Measurements from ENCODE around the gene MAJIN. TPM values are rescaled to one million over a fixed set of nuclear protein-coding genes. Genes with fewer than 3 reads are reported as not detected.

Gene MAJIN
- total and polyA plus RNA-seq, 9 of the 15 experiments (the other 6 are each of a cell fraction or from before 2014, with no cell fraction given), result 0.17 to 0.83 (median 0.24) TPM; not detected in 2

DNA sequence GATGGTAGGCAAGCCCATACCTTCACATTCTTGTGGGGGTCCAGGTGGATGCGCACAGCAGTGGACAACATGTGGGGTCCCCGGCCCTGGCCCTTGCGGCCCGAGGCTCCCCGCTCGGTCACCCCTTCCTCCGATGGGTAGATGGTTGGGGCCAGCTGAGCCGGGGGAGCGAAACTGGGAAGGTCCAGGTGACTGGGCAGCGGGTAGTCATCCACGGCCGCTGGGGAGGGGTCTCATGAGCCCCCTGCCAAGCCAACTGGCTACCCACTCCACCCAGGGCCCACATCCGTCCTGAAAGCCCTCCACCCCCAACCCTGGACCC, 65.6 kb downstream of the MAJIN start:
- POLR2A ChIA-PET, result interaction anchor here (1.1 to 1.2 kb wide), 2 partner anchors 10 to 17 kb away, joined by 4 to 5 read pairs; no protein-coding TSS in a partner anchor
- DNase-seq (ENCODE audit: extremely low read depth in 1 of 4, low spot score in 3 of 4) (no peak), FAIRE-seq (no peak), ATAC-seq (no peak)
- Histone ChIP-seq H3K4me1 (replicated peaks in 1 of 2; ENCODE audit: control insufficient read depth in 2 of 2, insufficient read depth in 2 of 2, low read length in 2 of 2) (peaks cover 0 to 28% of the 10 kb centered on the region in 2 experiments; a peak in 2 of 5 replicates), H3K9me3 (replicated peaks; ENCODE audit: control insufficient read depth, insufficient read depth, low read depth, low read length) (no peaks in the 10 kb centered on the region), H3K9me1 (ENCODE audit: control insufficient read depth, insufficient read depth, low read length) (no peaks in the 10 kb centered on the region), H2AFZ (ENCODE audit: low read depth, low read length) (no peak overlapping the region), H3K27me3 (ENCODE audit: control insufficient read depth in 2 of 2, insufficient read depth in 2 of 2, low read length in 2 of 2) (no peaks in the 10 kb centered on the region), H4K20me1 (replicated peaks; ENCODE audit: control insufficient read depth, insufficient read depth, low read length) (no peaks in the 10 kb centered on the region), H3K36me3 (ENCODE audit: control insufficient read depth, insufficient read depth, low read length) (peaks cover 83% of the 10 kb centered on the region; the same call in 2 of the 3 replicates), H3K4me2 (ENCODE audit: insufficient read depth, low read length) (no peak overlapping the region), H3K79me2 (ENCODE audit: control insufficient read depth, insufficient read depth, low read length) (no peaks in the 10 kb centered on the region), H3K4me3 (no peak overlapping the region), H3K9ac (ENCODE audit: insufficient read depth in 1 of 2, low read depth in 2 of 2, low read length in 2 of 2) (no peak overlapping the region), H3K27ac (ENCODE audit: extremely low read depth, low read depth, low read length) (no peak overlapping the region)
- 93% methylated on average over 11 of the region's 13 CpGs for WGBS (ENCODE audit: insufficient coverage, low coverage, missing lambda C conversion rate)
- in situ Hi-C loops (cut with MboI) (no loop called here), intact Hi-C loops (cut with micrococcal nuclease) (no loop called here)
- TF ChIP-seq SNRNP70 (optimal IDR thresholded peaks at IDR 0.05; ENCODE audit: low read depth, low read length) (no peak), RBFOX2 (IDR thresholded peaks at IDR 0.05; ENCODE audit: low read depth, low read length) (peak; percentile 16; the same call in 1 of the 2 replicates)
- no TSS peak for BruUV-seq (replicated peaks)
- CTCF ChIA-PET (ENCODE audit: low intra/inter-chr PET ratio), result no interaction called here

DNA sequence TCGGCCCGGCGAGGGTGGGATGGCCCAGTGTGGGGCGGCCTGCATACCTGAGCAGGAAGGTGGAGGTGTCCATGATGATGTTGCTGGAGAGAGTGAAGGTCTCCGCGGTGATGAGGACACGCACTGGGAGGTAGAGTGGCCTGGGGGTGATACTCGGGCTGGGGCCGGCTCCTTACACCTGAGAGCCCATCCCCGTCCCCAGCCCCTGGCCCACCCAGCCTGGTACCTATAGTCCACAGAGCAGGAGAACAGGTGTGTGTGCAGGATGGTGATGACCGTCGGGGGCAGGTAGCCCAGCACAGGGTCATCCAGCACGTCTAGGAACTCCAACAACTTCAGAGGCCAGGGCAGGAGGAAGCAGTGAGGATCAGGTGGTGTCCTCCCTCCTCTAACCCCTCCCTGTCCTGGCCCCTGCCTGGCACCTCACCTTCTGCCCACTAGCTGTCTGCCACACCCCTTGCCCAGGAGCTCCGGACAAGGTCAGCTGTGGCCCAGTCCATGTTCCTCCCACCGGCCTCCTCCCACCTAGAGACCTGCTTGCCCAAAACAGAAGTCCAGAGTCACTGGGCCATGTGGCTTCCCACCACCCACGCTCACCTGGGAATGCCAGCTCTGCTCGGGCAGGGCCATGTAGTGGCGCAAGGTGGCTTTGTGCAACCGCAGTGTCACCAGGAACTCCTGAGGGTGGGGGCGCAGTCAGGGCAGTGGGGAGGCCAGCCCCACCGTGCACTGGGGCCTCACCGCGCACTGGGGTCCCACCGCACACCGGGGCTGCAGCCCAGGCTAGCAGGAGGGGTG, 66.2 kb downstream of the MAJIN start:
- H3K4me1 ChIP-seq (replicated peaks in 1 of 2; ENCODE audit: control insufficient read depth in 2 of 2, insufficient read depth in 2 of 2, low read length in 2 of 2), result peaks cover 0 to 24% of the 10 kb centered on the region in 2 experiments; a peak in 2 of 5 replicates
- DNase-seq (ENCODE audit: extremely low read depth in 1 of 4, low spot score in 3 of 4) (no peak), ATAC-seq (no peak), FAIRE-seq (no peak)
- H4K20me1 ChIP-seq (replicated peaks; ENCODE audit: control insufficient read depth, insufficient read depth, low read length), result no peaks in the 10 kb centered on the region
- no peaks in the 10 kb centered on the region for H3K27me3 ChIP-seq (ENCODE audit: control insufficient read depth in 2 of 2, insufficient read depth in 2 of 2, low read length in 2 of 2)
- TF ChIP-seq RBM15 (IDR thresholded peaks at IDR 0.05; ENCODE audit: insufficient read depth, low read length) (no peak), POLR2G (IDR thresholded peaks at IDR 0.05; ENCODE audit: low read depth, low read length) (peak; percentile 24; the same call in 1 of the 2 replicates), KAT7 (CRISPR knock-in tag; IDR thresholded peaks at IDR 0.05; ENCODE audit: borderline replicate concordance) (no peak), NFATC3 (IDR thresholded peaks at IDR 0.05) (no peak), RBFOX2 (IDR thresholded peaks at IDR 0.05; ENCODE audit: low read depth, low read length) (peak; percentile 52; the same call in 1 of the 2 replicates)
- TF ChIP-seq, protein P1, sequence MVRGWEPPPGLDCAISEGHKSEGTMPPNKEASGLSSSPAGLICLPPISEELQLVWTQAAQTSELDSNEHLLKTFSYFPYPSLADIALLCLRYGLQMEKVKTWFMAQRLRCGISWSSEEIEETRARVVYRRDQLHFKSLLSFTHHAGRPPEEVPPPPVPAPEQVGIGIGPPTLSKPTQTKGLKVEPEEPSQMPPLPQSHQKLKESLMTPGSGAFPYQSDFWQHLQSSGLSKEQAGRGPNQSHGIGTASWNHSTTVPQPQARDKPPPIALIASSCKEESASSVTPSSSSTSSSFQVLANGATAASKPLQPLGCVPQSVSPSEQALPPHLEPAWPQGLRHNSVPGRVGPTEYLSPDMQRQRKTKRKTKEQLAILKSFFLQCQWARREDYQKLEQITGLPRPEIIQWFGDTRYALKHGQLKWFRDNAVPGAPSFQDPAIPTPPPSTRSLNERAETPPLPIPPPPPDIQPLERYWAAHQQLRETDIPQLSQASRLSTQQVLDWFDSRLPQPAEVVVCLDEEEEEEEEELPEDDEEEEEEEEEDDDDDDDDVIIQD (CRISPR knock-in tag; IDR thresholded peaks at IDR 0.05), result no peak
- no peaks in the 10 kb centered on the region for H3K9me1 ChIP-seq (ENCODE audit: control insufficient read depth, insufficient read depth, low read length)
- POLR2A ChIA-PET, result interaction anchor here (0.9 to 1.2 kb wide), 4 partner anchors 9 to 16 kb away, joined by 3 to 5 read pairs (median 4); no protein-coding TSS in a partner anchor
- H2AFZ ChIP-seq (ENCODE audit: low read depth, low read length), result no peak overlapping the region
- in situ Hi-C loops (cut with MboI) (no loop called here), intact Hi-C loops (cut with micrococcal nuclease) (no loop called here)
- WGBS (ENCODE audit: insufficient coverage, low coverage, missing lambda C conversion rate), result 91% methylated on average over 24 of the region's 25 CpGs
- H3K9me3 ChIP-seq (replicated peaks; ENCODE audit: control insufficient read depth, insufficient read depth, low read depth, low read length), result no peaks in the 10 kb centered on the region
- BruUV-seq (replicated peaks), result no TSS peak
- no peak overlapping the region for H3K4me3 ChIP-seq
- H3K79me2 ChIP-seq (ENCODE audit: control insufficient read depth, insufficient read depth, low read length), result no peaks in the 10 kb centered on the region
- CTCF ChIA-PET (ENCODE audit: low intra/inter-chr PET ratio), result interaction anchor here (0.6 kb wide), 1 partner anchor 152 kb away, joined by 3 read pairs; no protein-coding TSS in a partner anchor
- H3K36me3 ChIP-seq (ENCODE audit: control insufficient read depth, insufficient read depth, low read length), result peaks cover 83% of the 10 kb centered on the region; the same call in 2 of the 3 replicates
- H3K9ac ChIP-seq (ENCODE audit: insufficient read depth in 1 of 2, low read depth in 2 of 2, low read length in 2 of 2), result peak overlapping the region in 1 of 2 experiments; percentile 4; a peak in 1 of 4 replicates
- H3K27ac ChIP-seq (ENCODE audit: extremely low read depth, low read depth, low read length), result no peak overlapping the region
- no peak overlapping the region for H3K4me2 ChIP-seq (ENCODE audit: insufficient read depth, low read length)

All from K562 (cell line).